Neural progenitor cell (in vitro differentiated cells): ENCODE results near the gene NPTXR.

ENCODE experiments used
- EZH2phosphoT487 ChIP-seq: fragments of 200-600 bp; sonication (generic); IDR thresholded peaks from 2 replicates; pipeline ENCODE4 v1.6.1; 2017; ENCODE audit warnings: antibody characterized with exemption
- TF ChIP-seq, protein P1 (sequence below): fragments of 200-600 bp; sonication (generic); IDR thresholded peaks from 2 replicates; pipeline ENCODE4 v1.5.1; 2017; ENCODE audit warnings: antibody characterized with exemption, mild to moderate bottlenecking

DNA sequence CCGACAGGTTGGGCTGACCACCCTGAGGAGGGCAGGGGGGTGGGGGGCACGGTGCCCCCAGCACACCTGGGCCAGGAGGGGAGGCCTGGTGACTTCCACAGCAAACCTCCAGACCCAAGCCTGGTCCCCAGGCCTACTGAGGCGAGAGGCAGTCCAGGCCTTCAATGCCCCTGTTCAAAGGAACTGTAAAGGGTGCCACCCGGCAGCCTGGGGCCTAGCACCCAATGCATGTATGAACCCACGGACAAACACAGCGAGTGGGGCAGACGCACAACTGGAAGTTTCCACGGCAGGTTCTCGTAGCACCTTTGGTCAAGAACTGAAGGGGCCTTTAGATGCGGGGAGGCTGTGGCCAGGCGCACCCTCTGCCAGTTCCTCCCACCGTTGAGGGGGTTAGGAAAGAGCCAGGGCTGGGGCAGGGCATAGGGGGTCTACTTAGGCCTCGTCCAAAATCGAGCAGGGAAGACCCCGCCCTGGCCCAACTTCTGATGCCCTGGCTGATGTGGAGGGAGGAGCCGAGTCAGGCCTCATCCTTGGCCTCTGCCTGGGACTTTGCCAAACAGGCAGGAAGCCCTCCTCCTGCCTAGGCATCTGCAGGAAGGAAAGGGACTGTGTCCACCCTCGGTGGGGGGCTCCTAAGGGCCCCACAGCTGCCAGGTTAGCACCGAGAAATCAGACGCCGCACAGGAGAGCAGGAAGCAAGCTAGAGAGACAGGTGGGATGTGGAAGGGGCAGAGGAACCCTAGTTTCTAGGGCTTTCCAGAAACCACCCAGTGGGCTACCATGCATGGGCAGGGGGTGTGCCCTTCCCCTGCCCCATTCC is 21.6 kb upstream of the NPTXR start:
- TF ChIP-seq EZH2phosphoT487, result no peak
- TF ChIP-seq, protein P1, sequence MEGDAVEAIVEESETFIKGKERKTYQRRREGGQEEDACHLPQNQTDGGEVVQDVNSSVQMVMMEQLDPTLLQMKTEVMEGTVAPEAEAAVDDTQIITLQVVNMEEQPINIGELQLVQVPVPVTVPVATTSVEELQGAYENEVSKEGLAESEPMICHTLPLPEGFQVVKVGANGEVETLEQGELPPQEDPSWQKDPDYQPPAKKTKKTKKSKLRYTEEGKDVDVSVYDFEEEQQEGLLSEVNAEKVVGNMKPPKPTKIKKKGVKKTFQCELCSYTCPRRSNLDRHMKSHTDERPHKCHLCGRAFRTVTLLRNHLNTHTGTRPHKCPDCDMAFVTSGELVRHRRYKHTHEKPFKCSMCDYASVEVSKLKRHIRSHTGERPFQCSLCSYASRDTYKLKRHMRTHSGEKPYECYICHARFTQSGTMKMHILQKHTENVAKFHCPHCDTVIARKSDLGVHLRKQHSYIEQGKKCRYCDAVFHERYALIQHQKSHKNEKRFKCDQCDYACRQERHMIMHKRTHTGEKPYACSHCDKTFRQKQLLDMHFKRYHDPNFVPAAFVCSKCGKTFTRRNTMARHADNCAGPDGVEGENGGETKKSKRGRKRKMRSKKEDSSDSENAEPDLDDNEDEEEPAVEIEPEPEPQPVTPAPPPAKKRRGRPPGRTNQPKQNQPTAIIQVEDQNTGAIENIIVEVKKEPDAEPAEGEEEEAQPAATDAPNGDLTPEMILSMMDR, result no peak
